ENCODE measurements around the gene HID1.

DNA sequence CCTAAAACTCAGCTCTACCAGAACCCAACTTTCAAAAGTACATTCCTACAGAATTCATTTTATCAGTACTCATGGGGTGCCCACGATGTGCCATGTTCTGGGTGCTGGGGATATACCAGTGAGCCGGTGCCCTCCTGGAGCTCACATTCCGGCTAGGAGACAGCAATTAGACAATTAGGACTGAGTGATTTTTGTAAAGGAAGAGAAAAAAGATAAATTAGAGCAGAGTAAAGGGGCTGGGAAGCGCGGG, 39.5 kb upstream of the HID1 start:
- TF ChIP-seq, protein P1, sequence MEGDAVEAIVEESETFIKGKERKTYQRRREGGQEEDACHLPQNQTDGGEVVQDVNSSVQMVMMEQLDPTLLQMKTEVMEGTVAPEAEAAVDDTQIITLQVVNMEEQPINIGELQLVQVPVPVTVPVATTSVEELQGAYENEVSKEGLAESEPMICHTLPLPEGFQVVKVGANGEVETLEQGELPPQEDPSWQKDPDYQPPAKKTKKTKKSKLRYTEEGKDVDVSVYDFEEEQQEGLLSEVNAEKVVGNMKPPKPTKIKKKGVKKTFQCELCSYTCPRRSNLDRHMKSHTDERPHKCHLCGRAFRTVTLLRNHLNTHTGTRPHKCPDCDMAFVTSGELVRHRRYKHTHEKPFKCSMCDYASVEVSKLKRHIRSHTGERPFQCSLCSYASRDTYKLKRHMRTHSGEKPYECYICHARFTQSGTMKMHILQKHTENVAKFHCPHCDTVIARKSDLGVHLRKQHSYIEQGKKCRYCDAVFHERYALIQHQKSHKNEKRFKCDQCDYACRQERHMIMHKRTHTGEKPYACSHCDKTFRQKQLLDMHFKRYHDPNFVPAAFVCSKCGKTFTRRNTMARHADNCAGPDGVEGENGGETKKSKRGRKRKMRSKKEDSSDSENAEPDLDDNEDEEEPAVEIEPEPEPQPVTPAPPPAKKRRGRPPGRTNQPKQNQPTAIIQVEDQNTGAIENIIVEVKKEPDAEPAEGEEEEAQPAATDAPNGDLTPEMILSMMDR (conservative IDR thresholded peaks at IDR 0.05; ENCODE audit: low read depth in 2 of 2): no peak
- TF ChIP-seq EZH2phosphoT487 (IDR thresholded peaks at IDR 0.05; ENCODE audit: unreplicated experiment): no peak
- TF ChIP-seq POLR2AphosphoS5 (IDR thresholded peaks at IDR 0.05; ENCODE audit: low read depth): no peak
- no peak for TF ChIP-seq EZH2 (IDR thresholded peaks at IDR 0.05; ENCODE audit: low read depth, unreplicated experiment)

Data from GM23338 (cell line).